Stimulated activated effector memory CD8-positive, alpha-beta T cell treated with anti-CD3 and anti-CD28 coated beads, Interleukin-12 subunit alpha, Interleukin-12 subunit beta, amount 100 ng/mL, for 72 hours (primary cell): ENCODE results near the gene EGFR.
A peak's percentile ranks its signal among the peaks of the same experiment; 100 is the strongest.

Source experiments
- ATAC-seq: fragments of 150-1000 bp; cut with Tn5 transposase; 2 replicates; pipeline ENCODE4 v1.10.0; 2021
- DNase-seq, 2 donors: peaks; one replicate each; pipeline ENCODE4 v3.0.0; 2021 to 2022; ENCODE audit warnings: low spot score in 2 of 2
- H3K27ac Mint-ChIP-seq: one replicate; pipeline ENCODE4 v1.8.0; 2022; ENCODE audit warnings: mild to moderate bottlenecking, mixed read lengths
- H3K36me3 Mint-ChIP-seq: one replicate; pipeline ENCODE4 v1.8.0; 2022; ENCODE audit warnings: mild to moderate bottlenecking, mixed read lengths
- H3K4me1 Mint-ChIP-seq: one replicate; pipeline ENCODE4 v1.8.0; 2022; ENCODE audit warnings: mixed read lengths
- H3K4me3 Mint-ChIP-seq: one replicate; pipeline ENCODE4 v1.8.0; 2022; ENCODE audit warnings: mild to moderate bottlenecking, mixed read lengths
- H3K9me3 Mint-ChIP-seq: one replicate; pipeline ENCODE4 v1.8.0; 2022; ENCODE audit warnings: mixed read lengths

EGFR gene

GRCh38 chr7:55059021-55059420, 40.2 kb downstream of the EGFR start:
- Mint-ChIP-seq H3K9me3 (no peaks in the 10 kb centered on the region), H3K4me3 (no peak overlapping the region), H3K4me1 (no peaks in the 10 kb centered on the region), H3K36me3 (no peaks in the 10 kb centered on the region), H3K27ac (no peak overlapping the region)
- no peak for DNase-seq
- no peak for ATAC-seq

DNA sequence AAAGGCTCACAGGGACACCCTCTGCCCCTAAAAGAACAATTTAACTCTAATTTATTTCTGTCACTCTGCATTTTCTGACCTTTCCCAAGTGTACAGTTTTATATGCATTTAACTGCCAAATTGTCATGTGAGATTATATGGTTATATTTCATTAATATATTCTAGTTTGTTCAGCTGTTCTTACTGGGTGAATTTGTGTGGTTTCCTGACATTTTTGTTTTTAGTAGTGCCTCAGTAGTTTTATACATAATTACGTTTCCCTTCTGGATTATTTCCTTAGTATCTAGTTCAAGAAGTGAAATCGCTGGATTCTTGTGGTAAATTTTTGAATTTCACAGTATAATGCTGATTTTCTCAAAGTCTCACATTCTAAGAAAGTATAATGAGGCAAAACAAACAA, 41.3 kb downstream of the EGFR start:
- no peaks in the 10 kb centered on the region for H3K4me1 Mint-ChIP-seq
- no peak overlapping the region for H3K27ac Mint-ChIP-seq
- H3K4me3 Mint-ChIP-seq: no peak overlapping the region

DNA sequence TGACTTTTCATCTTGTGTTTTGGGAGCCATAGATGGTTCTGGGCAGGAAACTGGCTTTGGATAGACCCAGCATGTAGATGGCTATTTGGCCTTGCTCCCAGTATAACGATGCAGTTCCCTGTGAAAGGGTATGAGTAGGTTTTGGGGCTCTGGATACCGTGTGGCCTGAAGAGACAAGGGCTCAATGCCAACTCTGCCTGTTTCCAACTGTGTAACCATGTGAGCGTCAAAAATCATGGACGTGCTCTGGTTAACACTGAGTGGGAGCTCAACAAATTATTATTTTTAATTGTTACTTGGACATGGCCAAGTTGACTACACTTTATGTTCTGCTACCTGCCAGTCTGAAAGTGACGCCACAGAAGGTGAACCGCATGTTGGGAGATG, 41.8 kb downstream of the EGFR start:
- ATAC-seq: no peak
- no peak for DNase-seq
- Mint-ChIP-seq H3K36me3 (no peaks in the 10 kb centered on the region), H3K9me3 (no peaks in the 10 kb centered on the region), H3K4me1 (peaks cover under 1% of the 10 kb centered on the region), H3K27ac (no peak overlapping the region), H3K4me3 (no peak overlapping the region)

More for the DNA sequence above, 41.3 kb downstream of the EGFR start:
- no peaks in the 10 kb centered on the region for H3K36me3 Mint-ChIP-seq
- ATAC-seq (no peak), DNase-seq (no peak)
- no peaks in the 10 kb centered on the region for H3K9me3 Mint-ChIP-seq

GRCh38 chr7:55061726-55062499, 43.1 kb downstream of the EGFR start:
- no peak overlapping the region for H3K27ac Mint-ChIP-seq
- no peak overlapping the region for H3K4me3 Mint-ChIP-seq
- ATAC-seq: no peak
- no peaks in the 10 kb centered on the region for H3K36me3 Mint-ChIP-seq
- peaks cover 5% of the 10 kb centered on the region for H3K4me1 Mint-ChIP-seq
- H3K9me3 Mint-ChIP-seq: no peaks in the 10 kb centered on the region
- no peak for DNase-seq

GRCh38 chr7:55063061-55063460, 44.2 kb downstream of the EGFR start:
- Mint-ChIP-seq H3K27ac (no peak overlapping the region), H3K9me3 (no peaks in the 10 kb centered on the region), H3K36me3 (no peaks in the 10 kb centered on the region), H3K4me3 (no peak overlapping the region), H3K4me1 (peaks cover 5% of the 10 kb centered on the region)
- no peak for ATAC-seq
- DNase-seq: no peak

DNA sequence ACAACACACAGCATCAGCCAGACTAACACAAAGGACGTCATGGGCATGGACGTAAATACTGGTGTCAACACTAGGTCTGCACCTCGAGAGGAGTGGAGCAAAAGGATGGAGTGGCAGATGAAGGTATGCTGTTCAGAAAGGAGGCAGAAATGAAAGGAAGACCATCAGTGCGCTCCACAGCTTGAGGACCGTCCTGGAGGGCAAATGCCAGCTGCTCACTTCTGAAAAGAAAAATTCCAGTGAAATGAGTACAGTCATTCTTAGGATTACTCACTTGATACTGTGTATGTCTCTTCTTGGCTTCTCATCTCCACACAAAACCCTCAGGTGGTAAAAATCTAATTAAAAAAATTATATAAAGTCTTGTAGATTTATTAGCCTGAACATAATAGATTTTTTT, 44.8 kb downstream of the EGFR start:
- Mint-ChIP-seq H3K4me3 (no peak overlapping the region), H3K4me1 (peaks cover 5% of the 10 kb centered on the region)
- no peak for DNase-seq

GRCh38 chr7:55065079-55065478, 46.3 kb downstream of the EGFR start:
- Mint-ChIP-seq H3K27ac (no peak overlapping the region), H3K9me3 (no peaks in the 10 kb centered on the region), H3K4me1 (peaks cover 5% of the 10 kb centered on the region), H3K4me3 (no peak overlapping the region), H3K36me3 (no peaks in the 10 kb centered on the region)
- no peak for ATAC-seq
- DNase-seq: no peak

More for the DNA sequence above, 44.8 kb downstream of the EGFR start:
- no peak for ATAC-seq
- no peaks in the 10 kb centered on the region for H3K36me3 Mint-ChIP-seq
- H3K9me3 Mint-ChIP-seq: no peaks in the 10 kb centered on the region
- no peak overlapping the region for H3K27ac Mint-ChIP-seq

DNA sequence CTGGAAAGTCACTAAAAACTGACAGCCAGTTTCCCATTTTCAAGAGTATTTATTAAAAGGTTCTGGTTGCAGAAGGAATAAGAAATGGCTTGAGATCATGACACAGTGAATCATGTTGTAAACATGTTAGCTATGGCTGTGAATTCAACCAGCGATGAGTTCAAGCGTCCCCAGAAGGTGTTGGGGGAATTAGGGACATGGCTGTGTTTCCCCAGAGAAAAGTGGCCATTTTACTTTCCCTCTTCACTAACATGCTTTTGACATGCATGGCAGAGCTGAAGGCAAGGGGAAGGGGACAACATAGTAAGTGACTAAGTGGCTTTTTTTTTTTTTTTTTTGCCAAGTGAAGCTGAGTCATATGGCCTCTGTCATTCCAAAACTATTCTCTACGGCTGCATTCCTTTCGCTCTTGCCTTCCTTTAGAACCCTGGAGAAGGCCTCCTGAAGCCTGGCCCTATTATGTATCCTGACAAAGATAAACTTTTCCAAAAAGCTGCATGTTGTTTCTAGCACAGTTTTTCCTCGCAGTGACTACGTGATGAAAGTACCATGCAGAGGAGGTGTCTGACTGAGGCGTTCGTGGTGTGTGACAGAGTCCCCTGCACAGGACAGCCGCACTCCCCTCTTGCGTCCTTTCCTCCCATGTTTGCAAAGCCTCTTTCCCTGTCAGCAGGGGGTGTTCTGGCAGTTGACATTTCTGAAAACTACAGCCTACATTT, 46.9 kb downstream of the EGFR start:
- no peaks in the 10 kb centered on the region for H3K36me3 Mint-ChIP-seq
- no peak overlapping the region for H3K4me3 Mint-ChIP-seq
- ATAC-seq: peak; percentile 57
- peaks cover 5% of the 10 kb centered on the region for H3K4me1 Mint-ChIP-seq
- no peak overlapping the region for H3K27ac Mint-ChIP-seq
- no peak for DNase-seq
- H3K9me3 Mint-ChIP-seq: no peaks in the 10 kb centered on the region

DNA sequence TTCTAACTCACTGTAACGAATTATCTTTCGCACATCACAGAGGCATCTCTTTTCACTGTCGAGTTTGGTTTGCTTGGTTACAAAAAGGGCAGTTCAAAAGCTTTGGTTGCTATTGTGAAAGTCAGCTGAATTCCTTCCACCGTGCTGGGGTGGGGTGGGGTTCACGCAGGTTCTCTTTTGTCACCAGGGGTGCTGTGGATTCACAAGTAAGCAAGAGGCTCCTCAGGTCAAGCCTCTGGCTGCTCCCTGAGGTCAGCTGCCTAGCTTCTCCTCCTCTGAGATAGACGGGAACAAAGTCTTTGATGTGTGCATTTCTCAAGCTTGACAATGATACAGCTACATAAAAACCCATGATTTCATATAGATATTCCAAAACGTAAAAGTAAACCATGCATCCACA, 47.7 kb downstream of the EGFR start:
- Mint-ChIP-seq H3K36me3 (no peaks in the 10 kb centered on the region), H3K27ac (no peak overlapping the region), H3K4me3 (no peak overlapping the region), H3K9me3 (no peaks in the 10 kb centered on the region), H3K4me1 (peaks cover 5% of the 10 kb centered on the region)
- DNase-seq (no peak), ATAC-seq (no peak)

DNA sequence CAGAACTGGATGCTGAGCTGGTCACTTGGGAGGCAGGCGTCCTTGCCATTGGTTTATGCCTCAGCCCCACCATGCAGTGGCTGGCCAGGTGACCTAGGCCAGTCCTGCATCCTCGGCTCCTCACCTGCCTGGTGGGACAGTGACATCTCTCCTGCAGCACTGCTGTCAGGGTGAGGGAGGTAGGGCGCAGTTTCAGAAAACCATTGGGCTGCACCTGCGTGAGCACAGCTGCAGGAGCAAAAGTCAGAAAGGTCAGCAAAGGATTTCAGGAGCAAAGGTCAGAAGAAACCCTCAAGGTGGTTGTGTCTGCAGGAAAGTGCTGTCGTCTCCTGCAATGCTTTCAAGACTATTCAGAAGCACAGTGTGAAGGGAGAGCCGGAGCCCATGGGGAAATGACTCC, 48.1 kb downstream of the EGFR start:
- H3K27ac Mint-ChIP-seq: no peak overlapping the region
- H3K4me3 Mint-ChIP-seq: no peak overlapping the region
- no peaks in the 10 kb centered on the region for H3K9me3 Mint-ChIP-seq
- no peak for DNase-seq
- H3K36me3 Mint-ChIP-seq: no peaks in the 10 kb centered on the region
- ATAC-seq: no peak
- peaks cover 5% of the 10 kb centered on the region for H3K4me1 Mint-ChIP-seq

- Mint-ChIP-seq H3K27ac (no peak overlapping the region), H3K9me3 (no peaks in the 10 kb centered on the region), H3K36me3 (no peaks in the 10 kb centered on the region), H3K4me3 (no peak overlapping the region), H3K4me1 (peaks cover 5% of the 10 kb centered on the region)
- ATAC-seq (no peak), DNase-seq (no peak)
Observed at GRCh38 chr7:55067748-55068147, 48.9 kb downstream of the EGFR start.

DNA sequence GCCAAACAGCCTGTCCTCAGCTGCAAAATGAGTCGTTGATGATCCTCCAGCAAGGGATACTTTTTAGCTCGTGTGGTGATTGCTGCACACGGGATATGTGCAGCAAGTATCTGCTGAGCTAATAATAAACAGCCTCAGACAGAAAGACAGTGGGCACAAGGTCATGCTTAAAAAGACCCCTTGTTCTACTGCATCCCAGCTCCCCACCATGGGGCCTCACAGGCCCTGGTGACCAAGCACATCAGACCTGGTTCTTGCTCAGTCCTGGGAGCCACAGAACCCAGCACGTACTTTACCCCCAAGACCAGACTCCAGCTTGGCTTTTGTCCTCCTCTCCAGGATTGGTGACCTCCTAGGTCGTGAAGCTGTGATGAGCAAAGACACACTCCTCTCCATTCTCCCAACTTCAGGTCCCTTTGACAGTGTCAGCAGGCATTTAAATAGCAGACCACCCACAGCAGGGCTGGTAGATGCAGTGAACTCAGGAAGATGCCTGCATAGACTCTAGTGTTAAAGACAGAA, 50.5 kb downstream of the EGFR start:
- H3K4me1 Mint-ChIP-seq: peaks cover 21% of the 10 kb centered on the region
- H3K27ac Mint-ChIP-seq: no peak overlapping the region
- H3K9me3 Mint-ChIP-seq: no peaks in the 10 kb centered on the region
- no peak for ATAC-seq
- no peak overlapping the region for H3K4me3 Mint-ChIP-seq
- no peak for DNase-seq
- H3K36me3 Mint-ChIP-seq: no peaks in the 10 kb centered on the region

- ATAC-seq (no peak), DNase-seq (no peak)
- no peak overlapping the region for H3K4me3 Mint-ChIP-seq
- H3K36me3 Mint-ChIP-seq: no peaks in the 10 kb centered on the region
- H3K27ac Mint-ChIP-seq: no peak overlapping the region
- H3K4me1 Mint-ChIP-seq: peaks cover 26% of the 10 kb centered on the region
- H3K9me3 Mint-ChIP-seq: no peaks in the 10 kb centered on the region
Observed at GRCh38 chr7:55070271-55070743, 51.5 kb downstream of the EGFR start.

GRCh38 chr7:55070854-55071253, 52.0 kb downstream of the EGFR start:
- Mint-ChIP-seq H3K4me3 (no peak overlapping the region), H3K27ac (no peak overlapping the region), H3K9me3 (no peaks in the 10 kb centered on the region), H3K4me1 (peaks cover 23% of the 10 kb centered on the region), H3K36me3 (no peaks in the 10 kb centered on the region)
- ATAC-seq: no peak
- no peak for DNase-seq

- peaks cover 21% of the 10 kb centered on the region for H3K4me1 Mint-ChIP-seq
- H3K4me3 Mint-ChIP-seq: no peak overlapping the region
- ATAC-seq (no peak), DNase-seq (no peak)
- H3K9me3 Mint-ChIP-seq: no peaks in the 10 kb centered on the region
- no peak overlapping the region for H3K27ac Mint-ChIP-seq
- H3K36me3 Mint-ChIP-seq: no peaks in the 10 kb centered on the region
Observed at GRCh38 chr7:55071411-55072175, 52.8 kb downstream of the EGFR start.
